Measurements from ENCODE around the gene NCAPH2.

NCAPH2 gene

GRCh38 chr22:50548921-50549790 is 41.1 kb downstream of the NCAPH2 start:
- DNase-seq (ENCODE audit: low spot score) = no peak

DNA sequence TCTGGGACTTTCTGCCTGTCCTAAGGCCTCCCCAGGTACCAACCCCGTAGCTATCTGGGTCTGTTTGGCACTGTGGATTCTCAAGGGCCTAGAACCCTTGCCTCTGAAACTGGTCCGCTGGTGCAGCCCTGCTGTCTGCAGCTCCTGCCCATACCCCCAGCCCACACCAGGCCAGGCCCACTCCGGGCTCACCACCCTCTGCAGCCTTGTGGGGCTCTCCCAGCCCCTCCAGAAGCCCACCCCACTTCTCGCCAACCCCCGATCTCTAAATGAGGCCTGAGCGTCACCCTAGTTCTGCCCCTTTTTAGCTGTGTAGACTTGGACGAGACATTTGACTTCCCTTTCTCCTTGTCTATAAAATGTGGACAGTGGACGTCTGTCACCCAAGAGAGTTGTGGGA is 42.4 kb downstream of the NCAPH2 start:
- DNase-seq (ENCODE audit: low spot score) = no peak

DNA sequence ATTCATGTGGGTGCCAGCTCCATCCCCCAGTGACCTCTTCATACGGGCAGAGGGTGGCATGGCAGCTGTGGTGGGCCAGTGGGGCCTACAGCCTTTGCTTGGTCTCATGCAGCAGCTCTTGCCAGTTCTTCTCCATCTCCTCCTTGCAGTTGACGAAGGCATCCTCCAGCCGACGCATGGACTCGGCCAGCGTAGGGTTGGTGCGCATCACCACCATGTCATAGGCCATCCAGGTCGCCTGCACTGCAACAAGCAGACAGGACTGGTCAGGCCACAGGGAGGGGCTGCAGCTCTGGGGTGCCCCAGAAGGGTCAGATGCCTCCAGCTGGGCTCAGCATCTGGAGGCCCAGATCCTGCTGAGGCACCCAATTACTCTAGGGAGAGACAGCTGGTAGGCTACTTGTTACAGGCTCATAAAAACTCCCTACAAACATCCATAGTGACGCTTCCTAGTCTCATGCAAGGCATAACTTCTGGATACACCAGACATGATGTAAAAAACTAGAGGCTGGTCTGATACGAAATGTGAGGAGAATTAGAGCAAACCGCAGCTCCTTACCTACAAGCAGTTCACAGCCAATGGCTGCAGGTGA is 43.2 kb downstream of the NCAPH2 start:
- no peak for DNase-seq (ENCODE audit: low spot score)

DNA sequence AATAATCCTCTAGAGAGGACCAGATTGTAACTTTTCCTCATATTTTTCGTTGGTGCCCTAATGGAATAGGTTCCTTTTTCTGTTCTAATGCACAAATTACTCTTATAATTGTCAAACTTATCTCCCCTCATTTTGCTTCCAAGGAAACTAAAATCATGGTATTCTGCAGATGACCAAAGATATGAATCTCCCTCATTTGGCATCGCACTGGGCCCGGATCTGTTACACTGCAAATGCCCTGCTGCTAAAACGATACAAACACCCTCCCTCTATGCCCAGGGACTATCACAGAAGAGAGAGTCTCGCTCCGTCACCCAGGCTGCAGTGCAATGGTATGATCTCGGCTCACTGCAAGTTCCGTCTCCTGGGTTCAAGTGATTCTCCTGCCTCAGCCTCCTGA is 45.3 kb downstream of the NCAPH2 start:
- DNase-seq (ENCODE audit: low spot score) = no peak

- peak; percentile 18 for DNase-seq (ENCODE audit: low spot score)
Observed at GRCh38 chr22:50556703-50557102, 48.7 kb downstream of the NCAPH2 start.

GRCh38 chr22:50560034-50560433 is 52.0 kb downstream of the NCAPH2 start:
- no peak for DNase-seq (ENCODE audit: low spot score)

- DNase-seq (ENCODE audit: low spot score) = no peak
Observed at GRCh38 chr22:50561401-50562358, 53.7 kb downstream of the NCAPH2 start.

- DNase-seq (ENCODE audit: low spot score) = peak; percentile 94
Observed at GRCh38 chr22:50562523-50563412, 54.7 kb downstream of the NCAPH2 start, which contains the start of gene SYCE3. Gene SYCE3 (minus strand): TSS chr22:50562919. CDS start chr22:50556405, 6,514 bp downstream.

DNA sequence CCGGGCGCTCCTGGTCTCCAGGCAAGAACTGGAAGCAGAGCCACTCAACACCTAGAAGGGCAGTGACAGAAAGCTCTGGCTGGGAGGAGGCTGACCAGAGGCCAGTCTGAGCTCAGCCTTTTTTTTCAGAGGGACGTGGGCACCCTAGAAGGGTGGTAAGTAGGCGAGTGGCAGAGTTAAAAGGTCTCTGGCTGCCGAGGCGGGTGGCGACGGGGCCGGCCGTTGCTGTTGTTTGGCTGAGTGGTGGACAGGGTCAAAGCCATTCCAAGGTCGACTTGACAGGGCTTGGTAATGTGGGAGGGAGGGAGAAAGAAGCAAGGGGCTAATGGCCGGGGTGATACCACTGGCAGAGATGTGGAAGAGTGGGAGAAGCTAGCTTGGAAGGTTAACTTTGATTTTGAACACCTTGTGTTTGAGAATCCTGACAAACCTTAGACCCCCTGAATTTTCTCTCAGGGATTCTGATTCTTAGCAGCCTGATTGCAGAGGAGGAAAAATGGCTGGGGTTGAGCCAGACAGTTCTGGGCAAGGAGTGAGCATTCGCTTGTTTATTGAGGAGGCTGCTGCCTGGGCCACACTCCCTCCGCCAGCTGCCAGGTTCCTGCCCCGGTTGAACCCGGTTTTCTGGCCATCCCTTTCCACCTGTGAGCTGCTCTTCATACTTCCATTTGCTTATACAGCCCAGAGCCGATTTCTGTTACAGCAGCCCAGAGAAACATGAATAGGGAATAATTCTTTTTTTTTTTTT is 55.6 kb downstream of the NCAPH2 start:
- peak; percentile 14 for DNase-seq (ENCODE audit: low spot score)

DNA sequence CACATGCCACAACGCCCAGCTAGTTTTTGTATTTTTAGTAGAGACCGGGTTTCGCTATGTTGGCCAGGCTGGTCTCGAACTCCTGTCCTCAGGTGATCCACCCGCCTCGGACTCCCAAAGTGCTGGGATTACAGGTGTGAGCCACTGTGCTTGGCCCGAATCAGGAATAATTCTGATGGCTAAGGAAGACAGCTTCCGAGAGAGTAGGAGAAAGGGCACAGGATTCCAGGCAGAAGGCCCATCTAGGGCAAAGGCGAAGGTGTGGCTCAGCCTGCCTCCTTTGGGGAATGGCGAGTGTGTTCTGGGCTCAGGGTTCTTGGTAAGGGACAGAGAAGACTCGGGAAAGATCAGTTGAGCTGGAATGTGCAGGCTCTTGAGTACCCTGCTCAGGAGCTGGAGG is 56.3 kb downstream of the NCAPH2 start:
- no peak for DNase-seq (ENCODE audit: low spot score)

- DNase-seq (ENCODE audit: low spot score) = no peak
Observed at GRCh38 chr22:50567721-50568252, 59.8 kb downstream of the NCAPH2 start.

DNA sequence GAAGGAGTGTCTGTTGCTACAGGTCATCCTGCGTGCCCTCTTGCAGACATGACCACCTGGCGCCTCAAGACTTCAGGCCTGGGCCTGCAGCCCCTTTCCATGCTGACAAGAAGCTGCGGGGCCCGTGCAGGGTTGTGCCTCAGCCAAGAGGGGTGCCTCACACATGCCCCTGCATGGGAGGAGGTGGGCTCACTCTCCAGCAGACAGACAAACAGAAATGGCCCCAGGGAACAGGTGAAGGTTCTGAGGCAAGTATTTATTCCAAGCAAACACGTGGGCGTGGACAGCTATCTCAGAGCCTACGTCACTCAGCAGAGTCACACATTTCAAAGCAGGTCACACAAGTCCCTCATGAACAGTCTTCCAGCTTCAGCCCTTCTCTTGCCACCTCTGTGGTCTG is 60.6 kb downstream of the NCAPH2 start:
- DNase-seq (ENCODE audit: low spot score) = no peak

DNA sequence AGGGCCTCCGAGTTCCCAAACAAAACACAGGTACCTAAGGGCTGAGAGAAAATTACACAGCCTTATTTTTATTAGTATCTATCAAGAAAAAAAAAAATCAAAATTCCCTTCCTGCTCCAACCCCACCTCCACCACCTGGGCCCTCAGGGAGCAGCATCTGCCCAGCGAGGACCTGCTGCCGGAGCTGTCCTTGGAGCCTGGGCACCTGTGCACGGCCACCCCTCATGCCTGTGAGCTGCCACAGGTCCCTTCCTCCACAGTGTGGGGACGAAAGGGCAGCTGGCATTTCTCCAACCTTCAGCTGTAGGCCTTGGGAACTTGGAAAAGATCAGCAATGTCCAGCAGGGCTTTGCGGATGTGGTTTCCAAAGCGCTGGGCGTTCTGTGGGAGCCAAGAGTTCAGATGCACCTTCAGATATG is 61.0 kb downstream of the NCAPH2 start:
- no peak for DNase-seq (ENCODE audit: low spot score)

DNA sequence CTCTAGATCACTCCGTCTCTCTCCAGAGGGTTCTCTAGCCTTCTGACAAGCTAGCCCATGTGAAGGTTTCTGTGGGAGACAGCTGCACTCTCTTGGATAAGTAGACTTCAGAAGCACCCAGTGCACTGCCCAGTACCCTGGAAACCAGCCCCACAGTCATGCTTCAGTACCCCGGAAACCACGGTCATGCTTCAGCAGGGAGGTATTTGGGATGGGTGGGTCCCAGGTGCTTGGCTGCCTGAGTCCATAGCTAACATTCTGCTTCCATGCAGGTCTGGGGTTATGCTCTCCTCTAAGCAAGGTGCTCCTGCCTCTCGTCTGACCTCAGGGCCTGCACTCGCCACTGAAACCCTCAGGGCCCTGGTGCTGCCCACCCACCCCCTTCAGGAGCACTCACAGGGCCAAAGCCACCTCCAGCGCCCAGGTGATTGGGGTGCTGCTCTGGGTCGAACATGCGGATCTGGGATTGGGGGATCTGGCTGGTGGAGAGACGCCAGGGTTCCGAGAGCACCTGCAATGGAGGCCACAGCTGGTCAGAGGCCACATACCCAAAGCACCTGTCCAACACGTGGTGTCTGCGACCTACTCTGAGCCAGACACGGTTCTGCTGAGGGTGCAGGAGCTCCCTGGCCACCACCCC is 62.0 kb downstream of the NCAPH2 start:
- DNase-seq (ENCODE audit: low spot score) = no peak

DNA sequence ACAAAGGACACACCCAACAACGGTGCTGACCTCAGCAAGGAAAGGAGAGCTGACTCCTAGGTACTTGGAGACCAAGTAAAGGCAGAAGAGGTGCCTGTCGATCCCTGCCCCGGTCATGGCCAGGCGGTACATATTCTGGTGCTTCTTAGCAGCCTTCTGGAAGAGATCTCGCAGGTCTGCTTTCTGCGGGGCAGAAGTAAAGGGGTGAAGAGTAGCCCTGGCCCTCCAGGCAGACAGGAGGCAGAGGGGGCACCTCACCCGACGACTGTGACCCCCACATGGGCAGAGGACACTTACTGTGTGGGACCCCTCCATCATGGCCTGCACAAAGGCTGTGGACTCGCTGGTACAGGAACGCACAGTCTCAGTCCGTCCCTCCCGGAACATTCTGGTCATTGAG is 62.8 kb downstream of the NCAPH2 start:
- DNase-seq (ENCODE audit: low spot score) = no peak

GRCh38 chr22:50571264-50572175 is 63.5 kb downstream of the NCAPH2 start:
- no peak for DNase-seq (ENCODE audit: low spot score)

DNA sequence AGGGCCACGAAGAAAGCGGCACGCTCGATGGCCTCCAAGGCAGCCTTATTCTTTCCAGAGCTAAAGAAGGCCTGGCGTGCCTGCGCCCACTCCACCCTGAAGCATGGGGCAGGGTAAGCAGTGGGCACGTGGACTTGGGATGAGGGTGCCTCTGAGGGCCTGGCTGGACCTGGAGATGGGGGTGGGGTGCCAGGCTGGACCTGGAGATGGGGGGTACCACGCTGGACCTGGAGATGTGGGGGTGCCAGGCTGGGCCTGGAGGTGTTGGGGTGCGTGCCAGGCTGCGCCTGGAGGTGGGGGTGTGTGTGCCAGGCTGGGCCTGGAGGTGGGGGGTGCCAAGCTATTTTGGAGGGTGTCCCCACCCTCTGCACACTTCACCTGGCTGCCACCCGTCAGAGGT is 64.9 kb downstream of the NCAPH2 start:
- DNase-seq (ENCODE audit: low spot score) = no peak

GRCh38 chr22:50573491-50574382 is 65.7 kb downstream of the NCAPH2 start:
- no peak for DNase-seq (ENCODE audit: low spot score)

Measured in RKO (cell line).